Stimulated activated CD8-positive, alpha-beta memory T cell treated with anti-CD3 and anti-CD28 coated beads, Interleukin-15, amount 100 ng/mL, for 24 hours (primary cell): ENCODE results near the gene MICAL3.

ENCODE experiments used
- DNase-seq: peaks from one replicate; pipeline ENCODE4 v3.0.0-alpha.2; 2020; ENCODE audit warnings: low read depth

Gene MICAL3

GRCh38 chr22:17973217-17973616 is 51.1 kb downstream of the MICAL3 start:
- no peak for DNase-seq

GRCh38 chr22:17972385-17973191 is 51.8 kb downstream of the MICAL3 start:
- no peak for DNase-seq

- no peak for DNase-seq
Observed at GRCh38 chr22:17971711-17972110, 52.6 kb downstream of the MICAL3 start.

GRCh38 chr22:17970201-17970708 is 54.1 kb downstream of the MICAL3 start:
- no peak for DNase-seq

- no peak for DNase-seq
Observed at GRCh38 chr22:17969701-17970113, 54.7 kb downstream of the MICAL3 start.

- no peak for DNase-seq
Observed at GRCh38 chr22:17968126-17968525, 56.2 kb downstream of the MICAL3 start.

GRCh38 chr22:17966403-17966717 is 58.0 kb downstream of the MICAL3 start:
- no peak for DNase-seq

- no peak for DNase-seq
Observed at GRCh38 chr22:17965538-17966402, 58.6 kb downstream of the MICAL3 start.

- no peak for DNase-seq
Observed at GRCh38 chr22:17964643-17965042, 59.7 kb downstream of the MICAL3 start.

GRCh38 chr22:17964156-17964555 is 60.2 kb downstream of the MICAL3 start:
- no peak for DNase-seq

- no peak for DNase-seq
Observed at GRCh38 chr22:17963015-17963414, 61.3 kb downstream of the MICAL3 start.

GRCh38 chr22:17962168-17962567 is 62.2 kb downstream of the MICAL3 start:
- DNase-seq = no peak

- no peak for DNase-seq
Observed at GRCh38 chr22:17961446-17961729, 63.0 kb downstream of the MICAL3 start.

GRCh38 chr22:17960695-17961445 is 63.5 kb downstream of the MICAL3 start:
- no peak for DNase-seq

GRCh38 chr22:17960011-17960410 is 64.3 kb downstream of the MICAL3 start:
- DNase-seq = no peak

- no peak for DNase-seq
Observed at GRCh38 chr22:17958166-17958565, 66.2 kb downstream of the MICAL3 start.

GRCh38 chr22:17957693-17958092 is 66.7 kb downstream of the MICAL3 start:
- DNase-seq = no peak

- no peak for DNase-seq
Observed at GRCh38 chr22:17957204-17957603, 67.2 kb downstream of the MICAL3 start.

GRCh38 chr22:17956630-17957029 is 67.7 kb downstream of the MICAL3 start:
- no peak for DNase-seq

- DNase-seq = no peak
Observed at GRCh38 chr22:17955590-17956379, 68.6 kb downstream of the MICAL3 start.

- DNase-seq = no peak
Observed at GRCh38 chr22:17954860-17955587, 69.3 kb downstream of the MICAL3 start.
